Neuronal stem cell (in vitro differentiated cells): ENCODE data around the gene HLA-F.

Source experiments
- DNase-seq: peaks from one replicate; pipeline ENCODE4 v3.0.0-alpha.2; 2013; ENCODE audit warnings: low spot score
- H2AFZ ChIP-seq: one replicate; pipeline ENCODE4 v1.6.1; 2013; ENCODE audit warnings: mild to moderate bottlenecking, low read length, inconsistent platforms
- H2AK5ac ChIP-seq: 2 replicates; pipeline ENCODE4 v1.6.1; 2013; ENCODE audit warnings: low read depth, mild to moderate bottlenecking, inconsistent platforms, low read length, moderate library complexity, mixed read lengths
- H2BK120ac ChIP-seq: 2 replicates; pipeline ENCODE4 v1.6.1; 2013; ENCODE audit warnings: low read depth, mild to moderate bottlenecking, inconsistent platforms, low read length, moderate library complexity, mixed read lengths
- H2BK12ac ChIP-seq: one replicate; pipeline ENCODE4 v1.6.1; 2013; ENCODE audit warnings: low read length, inconsistent platforms
- H2BK15ac ChIP-seq: 2 replicates; pipeline ENCODE4 v1.6.1; 2013; ENCODE audit warnings: mild to moderate bottlenecking, low read length, inconsistent platforms, mixed read lengths
- H2BK5ac ChIP-seq: one replicate; pipeline ENCODE4 v1.6.1; 2013; ENCODE audit warnings: inconsistent platforms, mild to moderate bottlenecking, low read length, moderate library complexity
- H3K14ac ChIP-seq: one replicate; pipeline ENCODE4 v1.6.1; 2013; ENCODE audit warnings: low read length, inconsistent platforms
- H3K18ac ChIP-seq: 2 replicates; pipeline ENCODE4 v1.6.1; 2013; ENCODE audit warnings: low read length, inconsistent platforms
- H3K23ac ChIP-seq: 2 replicates; pipeline ENCODE4 v1.6.1; 2013; ENCODE audit warnings: low read depth, mild to moderate bottlenecking, mixed read lengths, low read length, inconsistent platforms; ENCODE audit not compliant: poor library complexity
- H3K27ac ChIP-seq: replicated peaks from 3 replicates; pipeline ENCODE4 v1.5.1; 2013; ENCODE audit warnings: low read length, inconsistent platforms
- H3K27me3 ChIP-seq, 3 experiments: 2 replicates each; pipeline ENCODE4 v1.6.1; 2013; ENCODE audit warnings: low read length in 3 of 3, mild to moderate bottlenecking in 2 of 3, inconsistent platforms in 1 of 3, low read depth in 1 of 3, mixed read lengths in 1 of 3, moderate library complexity in 1 of 3; ENCODE audit not compliant: control insufficient read depth in 3 of 3, insufficient read depth in 3 of 3
- H3K36me3 ChIP-seq, 2 donors: replicated peaks in 1 of 2; 2 replicates each; pipeline ENCODE4 v1.6.1; 2013; ENCODE audit warnings: low read length in 2 of 2; ENCODE audit not compliant: control insufficient read depth in 2 of 2, insufficient read depth in 2 of 2
- H3K4ac ChIP-seq: 2 replicates; pipeline ENCODE4 v1.6.1; 2013; ENCODE audit warnings: inconsistent platforms, mild to moderate bottlenecking, low read length, moderate library complexity
- H3K4me1 ChIP-seq, 2 donors: 1 replicate in 1 of 2; 2 replicates in 1 of 2; pipeline ENCODE4 v1.6.1; 2013; ENCODE audit warnings: low read length in 2 of 2, low read depth in 1 of 2; ENCODE audit not compliant: control insufficient read depth in 2 of 2, insufficient read depth in 1 of 2
- H3K4me2 ChIP-seq: one replicate; pipeline ENCODE4 v1.6.1; 2013; ENCODE audit warnings: mild to moderate bottlenecking, low read length, inconsistent platforms; ENCODE audit not compliant: insufficient read depth, poor library complexity, severe bottlenecking
- H3K4me3 ChIP-seq, 2 donors: 2 replicates each; pipeline ENCODE4 v1.5.1; 2013; ENCODE audit warnings: low read length in 2 of 2, mild to moderate bottlenecking in 2 of 2, inconsistent platforms in 1 of 2, moderate library complexity in 1 of 2
- H3K79me1 ChIP-seq: one replicate; pipeline ENCODE4 v1.6.1; 2013; ENCODE audit warnings: low read depth, mild to moderate bottlenecking, inconsistent platforms, low read length, moderate library complexity
- H3K9ac ChIP-seq: one replicate; pipeline ENCODE4 v1.6.1; 2013; ENCODE audit warnings: mild to moderate bottlenecking, low read depth, low read length, inconsistent platforms; ENCODE audit not compliant: poor library complexity
- H3K9me3 ChIP-seq, 2 donors: replicated peaks in 1 of 2; 2 replicates each; pipeline versions ENCODE3 to v1.6.1; 2013; ENCODE audit warnings: low read length in 2 of 2, mild to moderate bottlenecking in 2 of 2, inconsistent platforms in 1 of 2, low read depth in 1 of 2, mixed read lengths in 1 of 2, moderate library complexity in 1 of 2; ENCODE audit not compliant: control insufficient read depth in 2 of 2, insufficient read depth in 1 of 2
- H4K8ac ChIP-seq: one replicate; pipeline ENCODE4 v1.6.1; 2013; ENCODE audit warnings: low read depth, mild to moderate bottlenecking, inconsistent platforms, low read length, moderate library complexity
- H4K91ac ChIP-seq: one replicate; pipeline ENCODE4 v1.6.1; 2013; ENCODE audit warnings: low read length, low read depth, mild to moderate bottlenecking, inconsistent platforms; ENCODE audit not compliant: poor library complexity
- WGBS, 2 donors: extraction: QIAGEN DNeasy Blood & Tissue Kit; methylation state at CpG; one replicate each; pipeline ENCODE4 v1.1.7; 2013; ENCODE audit warnings: missing lambda C conversion rate in 2 of 2, mixed read lengths in 1 of 2; ENCODE audit not compliant: insufficient read length in 2 of 2, insufficient replicate concordance in 1 of 2; ENCODE audit errors: extremely low coverage in 2 of 2; 5-methylcytosine and 5-hydroxymethylcytosine counted together

HLA-F gene

GRCh38 chr6:29710281-29710941 lies 12.8 kb upstream of the HLA-F start:
- H2BK120ac ChIP-seq = no peak overlapping the region
- H4K91ac ChIP-seq = no peak overlapping the region
- H2BK15ac ChIP-seq = no peak overlapping the region
- peaks cover 0 to 1% of the 10 kb centered on the region in 2 donors for H3K4me1 ChIP-seq
- no peak overlapping the region for H3K23ac ChIP-seq
- peaks cover 0 to 9% (median 2%) of the 10 kb centered on the region in 3 experiments for H3K27me3 ChIP-seq
- H3K36me3 ChIP-seq = no peaks in the 10 kb centered on the region
- H4K8ac ChIP-seq = no peak overlapping the region
- H3K9me3 ChIP-seq = peaks cover 0 to 5% of the 10 kb centered on the region in 2 donors
- H2AK5ac ChIP-seq = peak overlapping the region; percentile 14
- DNase-seq = no peak
- no peak overlapping the region for H3K4ac ChIP-seq
- H3K18ac ChIP-seq = peak overlapping the region; percentile 63
- WGBS, 2 donors = no CpG with 5 or more reads among the region's 8 CpGs
- H3K27ac ChIP-seq = no peak overlapping the region
- no peak overlapping the region for H3K4me3 ChIP-seq
- H3K79me1 ChIP-seq = no peaks in the 10 kb centered on the region
- peak overlapping the region; percentile 64 for H3K14ac ChIP-seq
- no peak overlapping the region for H2BK12ac ChIP-seq
- no peak overlapping the region for H3K4me2 ChIP-seq
- H3K9ac ChIP-seq = peak overlapping the region; percentile 60
- H2BK5ac ChIP-seq = no peak overlapping the region
- no peak overlapping the region for H2AFZ ChIP-seq

- no peak overlapping the region for H3K18ac ChIP-seq
- H3K14ac ChIP-seq = no peak overlapping the region
- H3K23ac ChIP-seq = no peak overlapping the region
- H3K79me1 ChIP-seq = peaks cover 3% of the 10 kb centered on the region
- peaks cover 0 to 5% of the 10 kb centered on the region in 2 donors for H3K4me1 ChIP-seq
- no peak overlapping the region for H4K91ac ChIP-seq
- no peak overlapping the region for H2AK5ac ChIP-seq
- H4K8ac ChIP-seq = no peak overlapping the region
- no peak for DNase-seq
- no CpG with 5 or more reads among the region's 2 CpGs for WGBS, 2 donors
- H3K4me3 ChIP-seq = no peak overlapping the region
- no peak overlapping the region for H2BK5ac ChIP-seq
- H2AFZ ChIP-seq = no peak overlapping the region
- H2BK12ac ChIP-seq = no peak overlapping the region
- no peak overlapping the region for H3K4ac ChIP-seq
- peaks cover 8 to 41% (median 39%) of the 10 kb centered on the region in 3 experiments for H3K27me3 ChIP-seq
- H2BK15ac ChIP-seq = no peak overlapping the region
- H3K9me3 ChIP-seq = peaks cover 2 to 3% of the 10 kb centered on the region in 2 donors
- no peak overlapping the region for H3K4me2 ChIP-seq
- no peaks in the 10 kb centered on the region for H3K36me3 ChIP-seq
- no peak overlapping the region for H3K9ac ChIP-seq
- no peak overlapping the region for H3K27ac ChIP-seq
- H2BK120ac ChIP-seq = no peak overlapping the region
Observed at GRCh38 chr6:29720863-29721262, 2.4 kb upstream of the HLA-F start.

- peak overlapping the region; percentile 85 for H3K9ac ChIP-seq
- peak overlapping the region; percentile 84 for H2BK15ac ChIP-seq
- peak overlapping the region in 1 of 2 donors; percentile 81 for H3K4me3 ChIP-seq
- no peak overlapping the region for H3K27ac ChIP-seq
- H3K27me3 ChIP-seq = peaks cover 8 to 45% (median 39%) of the 10 kb centered on the region in 3 experiments
- peak overlapping the region; percentile 49 for H3K14ac ChIP-seq
- H4K91ac ChIP-seq = no peak overlapping the region
- H3K4me1 ChIP-seq = peaks cover 0 to 5% of the 10 kb centered on the region in 2 donors
- no peak overlapping the region for H3K4ac ChIP-seq
- H2AFZ ChIP-seq = peak overlapping the region; percentile 83
- peaks cover 2 to 5% of the 10 kb centered on the region in 2 donors for H3K9me3 ChIP-seq
- peak overlapping the region; percentile 86 for H3K23ac ChIP-seq
- H3K4me2 ChIP-seq = peak overlapping the region; percentile 94
- peaks cover 5% of the 10 kb centered on the region for H3K79me1 ChIP-seq
- no peak for DNase-seq
- H2BK5ac ChIP-seq = no peak overlapping the region
- no CpG with 5 or more reads among the region's 76 CpGs for WGBS, 2 donors
- H3K18ac ChIP-seq = peak overlapping the region; percentile 88
- peak overlapping the region; percentile 60 for H2AK5ac ChIP-seq
- H2BK120ac ChIP-seq = no peak overlapping the region
- no peak overlapping the region for H4K8ac ChIP-seq
- H3K36me3 ChIP-seq = no peaks in the 10 kb centered on the region
- no peak overlapping the region for H2BK12ac ChIP-seq
Observed at GRCh38 chr6:29723666-29724588, 693 bp downstream of the HLA-F start.
